Nephron progenitor cell (in vitro differentiated cells): ENCODE measurements around the gene HIVEP2.

ENCODE experiments used
- DNase-seq: peaks from one replicate; pipeline ENCODE4 v3.0.0; 2021
- H3K27ac Mint-ChIP-seq: 2 replicates; pipeline ENCODE4 v1.8.0; 2021; ENCODE audit warnings: mild to moderate bottlenecking, moderate library complexity, mixed read lengths
- H3K27me3 Mint-ChIP-seq: 2 replicates; pipeline ENCODE4 v1.8.0; 2021; ENCODE audit warnings: mild to moderate bottlenecking, low read depth, mixed read lengths; ENCODE audit not compliant: poor library complexity
- H3K36me3 Mint-ChIP-seq: 2 replicates; pipeline ENCODE4 v1.8.0; 2021; ENCODE audit warnings: low read depth, mixed read lengths
- H3K4me1 Mint-ChIP-seq: 2 replicates; pipeline ENCODE4 v1.8.0; 2021; ENCODE audit warnings: mixed read lengths
- H3K4me3 Mint-ChIP-seq: 2 replicates; pipeline ENCODE4 v1.8.0; 2021; ENCODE audit warnings: mild to moderate bottlenecking, moderate library complexity, mixed read lengths
- H3K9me3 Mint-ChIP-seq: 2 replicates; pipeline ENCODE4 v1.8.0; 2021; ENCODE audit warnings: mild to moderate bottlenecking, moderate library complexity, mixed read lengths
- CTCF ChIP-seq: fragments of 200-600 bp; sonication (generic); IDR thresholded peaks from 2 replicates; pipeline ENCODE4 v1.5.0; 2021; ENCODE audit warnings: antibody characterized with exemption

Gene HIVEP2

GRCh38 chr6:142856624-142857232, 88.2 kb downstream of the HIVEP2 start:
- no peaks in the 10 kb centered on the region for H3K9me3 Mint-ChIP-seq
- H3K4me1 Mint-ChIP-seq = peaks cover 58% of the 10 kb centered on the region
- H3K4me3 Mint-ChIP-seq = no peak overlapping the region
- H3K27ac Mint-ChIP-seq = peak overlapping the region; percentile 53
- peaks cover 10% of the 10 kb centered on the region for H3K36me3 Mint-ChIP-seq
- peaks cover 3% of the 10 kb centered on the region for H3K27me3 Mint-ChIP-seq
- DNase-seq = no peak
- TF ChIP-seq CTCF = no peak

- no peak for DNase-seq
- H3K27ac Mint-ChIP-seq = peak overlapping the region; percentile 11
- peaks cover 58% of the 10 kb centered on the region for H3K4me1 Mint-ChIP-seq
Measured at GRCh38 chr6:142855893-142856623, 88.9 kb downstream of the HIVEP2 start.

GRCh38 chr6:142854589-142855488, 90.1 kb downstream of the HIVEP2 start:
- no peak for TF ChIP-seq CTCF
- H3K27ac Mint-ChIP-seq = no peak overlapping the region

More at GRCh38 chr6:142855893-142856623, 88.9 kb downstream of the HIVEP2 start:
- Mint-ChIP-seq H3K36me3 (peaks cover 9% of the 10 kb centered on the region), H3K27me3 (peaks cover 3% of the 10 kb centered on the region), H3K4me3 (no peak overlapping the region), H3K9me3 (no peaks in the 10 kb centered on the region)
- TF ChIP-seq CTCF = no peak

GRCh38 chr6:142853244-142854180, 91.5 kb downstream of the HIVEP2 start:
- H3K4me3 Mint-ChIP-seq = no peak overlapping the region
- TF ChIP-seq CTCF = no peak
- no peaks in the 10 kb centered on the region for H3K36me3 Mint-ChIP-seq
- H3K27ac Mint-ChIP-seq = peak overlapping the region; percentile 13
- DNase-seq = no peak
- H3K9me3 Mint-ChIP-seq = no peaks in the 10 kb centered on the region
- H3K27me3 Mint-ChIP-seq = peaks cover 3% of the 10 kb centered on the region
- peaks cover 64% of the 10 kb centered on the region for H3K4me1 Mint-ChIP-seq

More at GRCh38 chr6:142854589-142855488, 90.1 kb downstream of the HIVEP2 start:
- peaks cover 3% of the 10 kb centered on the region for H3K27me3 Mint-ChIP-seq
- H3K9me3 Mint-ChIP-seq = no peaks in the 10 kb centered on the region
- H3K4me3 Mint-ChIP-seq = peak overlapping the region; percentile 3
- peaks cover 62% of the 10 kb centered on the region for H3K4me1 Mint-ChIP-seq
- no peaks in the 10 kb centered on the region for H3K36me3 Mint-ChIP-seq
- DNase-seq = no peak

GRCh38 chr6:142851601-142852000, 93.4 kb downstream of the HIVEP2 start:
- Mint-ChIP-seq H3K27ac (no peak overlapping the region), H3K4me3 (no peak overlapping the region), H3K4me1 (peaks cover 54% of the 10 kb centered on the region), H3K27me3 (peaks cover 3% of the 10 kb centered on the region), H3K36me3 (no peaks in the 10 kb centered on the region), H3K9me3 (no peaks in the 10 kb centered on the region)
- no peak for DNase-seq
- no peak for TF ChIP-seq CTCF
